Tibial artery (tissue), 4 donors: ENCODE data around the gene UFSP2.
"Not testable (repeated sequence)": the region's sequence is repeated elsewhere in the genome, so short reads cannot be mapped to it uniquely, and the experiment has no call there.

Experiments used
- DNase-seq, 2 donors: peaks; one replicate each; pipeline ENCODE4 v3.0.0-alpha.2; 2019
- H3K27ac ChIP-seq, 2 donors: fragments of 200-600 bp; sonication (generic) in 1 of 2; 1 replicate in 1 of 2; 2 replicates in 1 of 2; pipeline ENCODE4 v1.5.1; 2018 to 2019; ENCODE audit warnings: mild to moderate bottlenecking in 1 of 2
- H3K27me3 ChIP-seq, 2 donors: fragments of 200-600 bp; sonication (generic) in 1 of 2; one replicate each; pipeline versions ENCODE4 v1.5.1 to v1.6.0; 2016 to 2019
- H3K36me3 ChIP-seq, 3 donors: fragments of 200-600 bp; sonication (generic) in 2 of 3; one replicate each; pipeline ENCODE4 v1.5.1; 2016 to 2019; ENCODE audit warnings: mild to moderate bottlenecking in 2 of 3
- H3K4me1 ChIP-seq, 4 donors: fragments of 200-600 bp; sonication (generic) in 2 of 4; 1 replicate in 3 of 4; 2 replicates in 1 of 4; pipeline ENCODE4 v1.5.1; 2016 to 2019
- H3K4me3 ChIP-seq, 2 donors: fragments of 200-600 bp; sonication (generic) in 1 of 2; 1 replicate in 1 of 2; 2 replicates in 1 of 2; pipeline ENCODE4 v1.5.1; 2018 to 2019; ENCODE audit warnings: mild to moderate bottlenecking in 2 of 2
- H3K9me3 ChIP-seq, 3 donors: fragments of 200-600 bp; sonication (generic) in 1 of 3; one replicate each; pipeline ENCODE4 v1.5.1; 2016 to 2019
- intact Hi-C: fragments of 100-400 bp; cut with DNase I; formaldehyde crosslinking; loops from one replicate; pipeline ENCODE4 v1.15.0; 2023; ENCODE audit warnings: low total_unique reads
- TF ChIP-seq, protein P1 (sequence below), 2 experiments: fragments of 200-600 bp in 1 of 2; fragments of 450-650 bp in 1 of 2; IDR thresholded peaks; one replicate each; pipeline ENCODE4 v1.5.1; 2017 to 2019; ENCODE audit warnings: antibody characterized with exemption in 2 of 2, mild to moderate bottlenecking in 1 of 2, moderate library complexity in 1 of 2

Gene UFSP2

DNA sequence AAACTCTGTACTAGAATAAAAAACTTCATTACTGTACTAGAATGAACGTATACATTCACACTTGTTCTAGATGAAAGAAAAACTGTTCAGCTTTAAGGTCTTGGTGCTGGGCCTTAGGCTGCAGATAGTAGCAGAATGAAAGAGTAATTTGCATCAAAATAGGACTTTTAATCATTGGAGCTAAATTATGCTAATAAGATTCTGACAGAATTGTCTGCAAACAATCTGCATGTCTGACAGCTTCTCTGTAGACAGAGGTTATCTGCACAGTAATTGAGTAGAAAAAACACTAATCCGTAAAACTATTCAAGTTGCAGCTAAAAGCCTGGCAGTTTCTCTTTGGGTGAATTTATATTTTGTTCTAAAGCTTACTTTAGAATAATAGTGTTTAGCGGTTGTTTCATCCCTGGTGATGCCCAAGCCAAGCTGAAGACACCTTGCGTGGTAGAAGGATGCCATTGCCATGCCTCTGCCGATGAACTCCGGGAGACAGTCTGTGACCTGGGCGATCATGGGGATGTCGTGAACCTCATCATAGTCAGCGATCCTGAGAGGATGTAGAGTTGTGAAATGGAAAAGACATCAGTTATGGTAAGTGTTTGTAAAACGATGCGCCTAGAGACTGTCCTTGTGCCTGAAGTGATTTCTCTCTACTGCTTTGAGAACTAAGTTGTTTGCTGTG lies 55.4 kb downstream of the UFSP2 start:
- Histone ChIP-seq H3K4me1 (no peaks in the 10 kb centered on the region), H3K9me3 (no peaks in the 10 kb centered on the region), H3K36me3 (peaks cover 18 to 39% (median 23%) of the 10 kb centered on the region in 3 donors), H3K27ac (no peak overlapping the region), H3K4me3 (no peak overlapping the region), H3K27me3 (no peaks in the 10 kb centered on the region)
- intact Hi-C loops = loop anchor here (10.0 kb wide), 1 partner anchor 146 kb away; no protein-coding TSS in a partner anchor
- no peak for DNase-seq
- TF ChIP-seq, protein P1, sequence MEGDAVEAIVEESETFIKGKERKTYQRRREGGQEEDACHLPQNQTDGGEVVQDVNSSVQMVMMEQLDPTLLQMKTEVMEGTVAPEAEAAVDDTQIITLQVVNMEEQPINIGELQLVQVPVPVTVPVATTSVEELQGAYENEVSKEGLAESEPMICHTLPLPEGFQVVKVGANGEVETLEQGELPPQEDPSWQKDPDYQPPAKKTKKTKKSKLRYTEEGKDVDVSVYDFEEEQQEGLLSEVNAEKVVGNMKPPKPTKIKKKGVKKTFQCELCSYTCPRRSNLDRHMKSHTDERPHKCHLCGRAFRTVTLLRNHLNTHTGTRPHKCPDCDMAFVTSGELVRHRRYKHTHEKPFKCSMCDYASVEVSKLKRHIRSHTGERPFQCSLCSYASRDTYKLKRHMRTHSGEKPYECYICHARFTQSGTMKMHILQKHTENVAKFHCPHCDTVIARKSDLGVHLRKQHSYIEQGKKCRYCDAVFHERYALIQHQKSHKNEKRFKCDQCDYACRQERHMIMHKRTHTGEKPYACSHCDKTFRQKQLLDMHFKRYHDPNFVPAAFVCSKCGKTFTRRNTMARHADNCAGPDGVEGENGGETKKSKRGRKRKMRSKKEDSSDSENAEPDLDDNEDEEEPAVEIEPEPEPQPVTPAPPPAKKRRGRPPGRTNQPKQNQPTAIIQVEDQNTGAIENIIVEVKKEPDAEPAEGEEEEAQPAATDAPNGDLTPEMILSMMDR (IDR thresholded peaks at IDR 0.05) = no peak

DNA sequence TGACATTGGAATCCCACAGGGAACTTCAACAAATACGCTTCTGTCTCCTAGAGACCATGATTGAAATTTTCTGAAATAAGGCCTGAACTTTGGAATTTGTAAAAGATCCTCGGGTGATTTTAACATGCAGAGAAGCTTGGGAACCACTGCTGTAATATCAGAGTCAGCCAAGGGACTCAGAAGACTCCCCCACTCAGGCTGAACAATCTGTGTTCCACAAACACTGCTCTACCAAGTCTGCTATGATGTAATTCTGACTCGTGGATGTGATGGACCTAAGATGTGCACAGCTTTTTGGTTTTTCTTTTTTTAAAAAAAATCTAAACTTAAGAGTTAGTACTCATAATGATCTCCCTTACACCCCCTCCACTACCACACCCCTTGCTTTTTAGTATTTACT lies 56.0 kb downstream of the UFSP2 start:
- TF ChIP-seq, protein P1 (IDR thresholded peaks at IDR 0.05) = no peak
- no peak for DNase-seq

DNA sequence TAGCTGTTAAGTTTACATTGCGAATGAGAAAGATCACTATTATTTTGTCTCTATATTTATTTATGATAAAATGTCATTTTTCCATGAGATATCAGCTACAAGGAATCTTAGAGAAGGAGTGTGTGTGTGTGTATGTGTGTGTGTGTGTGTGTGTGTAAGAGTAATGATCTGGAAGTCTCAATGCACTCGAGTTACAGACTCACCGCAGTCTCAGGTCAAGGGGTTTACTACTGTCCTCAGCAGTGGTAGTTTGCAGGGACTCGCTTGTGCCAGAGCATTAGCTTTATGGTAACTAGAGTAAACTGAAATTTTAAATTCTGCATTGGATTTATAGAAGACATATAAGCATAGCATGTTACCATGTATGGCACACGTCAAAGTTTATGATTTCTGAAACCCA lies 60.9 kb downstream of the UFSP2 start:
- intact Hi-C loops = no loop called here
- Histone ChIP-seq H3K27me3 (no peaks in the 10 kb centered on the region), H3K4me1 (peaks cover 0 to 45% (median 9%) of the 10 kb centered on the region in 4 donors), H3K9me3 (no peaks in the 10 kb centered on the region), H3K36me3 (peaks cover 0 to 9% (median under 1%) of the 10 kb centered on the region in 3 donors), H3K4me3 (no peak overlapping the region), H3K27ac (no peak overlapping the region)
- no peak for DNase-seq
- TF ChIP-seq, protein P1 (IDR thresholded peaks at IDR 0.05) = no peak

More for the DNA sequence above, 56.0 kb downstream of the UFSP2 start:
- Histone ChIP-seq H3K27me3 (no peaks in the 10 kb centered on the region), H3K4me1 (no peaks in the 10 kb centered on the region), H3K27ac (no peak overlapping the region), H3K4me3 (no peak overlapping the region), H3K36me3 (peaks cover 18 to 39% (median 23%) of the 10 kb centered on the region in 3 donors), H3K9me3 (no peaks in the 10 kb centered on the region)
- intact Hi-C loops = loop anchor here (10.0 kb wide), 1 partner anchor 145 kb away; no protein-coding TSS in a partner anchor

DNA sequence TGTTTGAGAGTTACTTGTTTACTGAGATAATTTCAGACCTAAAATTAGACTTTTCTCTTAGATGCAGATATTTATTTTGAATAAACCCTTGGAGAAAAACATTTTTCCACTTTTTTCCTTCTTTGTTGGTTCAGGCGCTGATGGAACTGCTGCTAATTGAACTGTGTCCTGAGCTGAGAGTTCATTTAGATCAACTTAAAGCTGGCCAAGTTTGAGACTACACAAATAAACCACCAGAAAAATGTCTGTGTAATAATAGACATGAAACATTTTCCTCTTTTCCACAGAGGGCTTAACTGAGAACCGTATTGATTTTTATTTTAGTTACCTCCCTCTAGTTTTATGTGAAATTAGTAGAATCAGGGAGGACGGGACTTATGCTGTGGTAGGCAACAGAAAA lies 62.5 kb downstream of the UFSP2 start:
- peak overlapping the region; percentile 72 to 84 for H3K27ac ChIP-seq
- intact Hi-C loops = no loop called here

DNA sequence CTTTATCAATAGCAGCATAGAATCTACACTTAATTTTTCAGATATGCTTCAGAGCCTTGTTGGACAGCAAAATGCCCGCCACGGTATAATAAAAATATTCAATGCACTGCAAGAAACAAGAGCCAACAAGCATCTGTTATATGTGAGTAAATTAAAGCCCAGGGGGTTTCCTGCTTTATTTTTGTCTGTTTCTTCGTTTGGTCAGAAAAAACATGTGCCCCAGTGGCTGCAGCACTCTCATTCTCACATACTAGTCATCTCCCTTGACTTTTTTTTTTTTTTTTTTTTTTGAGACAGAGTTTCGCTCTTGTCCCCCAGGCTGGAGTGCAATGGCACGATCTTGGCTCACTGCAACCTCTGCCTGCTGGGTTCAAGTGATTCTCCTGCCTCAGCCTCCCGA lies 63.2 kb downstream of the UFSP2 start:
- intact Hi-C loops, H3K9me3 ChIP-seq, H3K4me3 ChIP-seq, H3K36me3 ChIP-seq, H3K27me3 ChIP-seq, DNase-seq: not testable (repeated sequence)
- Histone ChIP-seq H3K4me1 (peaks cover 0 to 68% (median 15%) of the 10 kb centered on the region in 4 donors), H3K27ac (peak overlapping the region; percentile 72 to 84)

More for the DNA sequence above, 62.5 kb downstream of the UFSP2 start:
- DNase-seq = no peak
- Histone ChIP-seq H3K27me3 (no peaks in the 10 kb centered on the region), H3K4me3 (no peak overlapping the region), H3K9me3 (no peaks in the 10 kb centered on the region), H3K36me3 (peaks cover 0 to 4% (median 0%) of the 10 kb centered on the region in 3 donors), H3K4me1 (peaks cover 0 to 62% (median 15%) of the 10 kb centered on the region in 4 donors)
- TF ChIP-seq, protein P1 (IDR thresholded peaks at IDR 0.05) = no peak

DNA sequence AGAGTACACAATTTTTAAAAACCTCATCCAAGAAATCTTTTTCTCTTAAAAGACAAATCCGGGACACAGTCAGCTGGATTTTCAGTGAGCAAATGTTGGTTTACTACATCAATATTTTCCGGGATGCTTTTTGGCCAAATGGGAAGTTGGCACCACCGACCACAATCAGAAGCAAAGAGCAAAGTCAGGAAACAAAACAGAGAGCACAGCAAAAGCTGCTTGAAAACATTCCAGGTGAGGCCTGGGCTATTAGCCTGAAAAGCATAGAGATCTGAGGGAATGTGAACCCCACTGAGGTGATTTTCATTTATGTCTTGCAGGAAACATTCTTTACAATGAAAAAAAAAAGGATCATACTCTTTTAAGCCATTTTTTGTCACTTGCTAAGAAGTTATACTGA lies 63.9 kb downstream of the UFSP2 start:
- DNase-seq = no peak
- intact Hi-C loops = no loop called here
- H3K27me3 ChIP-seq = no peaks in the 10 kb centered on the region
- no peaks in the 10 kb centered on the region for H3K36me3 ChIP-seq
- H3K27ac ChIP-seq = peak overlapping the region; percentile 72 to 84
- H3K4me1 ChIP-seq = peaks cover 0 to 75% (median 15%) of the 10 kb centered on the region in 4 donors
- H3K4me3 ChIP-seq = no peak overlapping the region
- TF ChIP-seq, protein P1 (IDR thresholded peaks at IDR 0.05) = no peak
- H3K9me3 ChIP-seq = no peaks in the 10 kb centered on the region
